Dendritic cell treated with granulocyte-macrophage colony-stimulating factor and Interleukin-4, amounts not matched to agents 40 ng/mL and 50 ng/mL, for 4 days (primary cell): ENCODE measurements around the gene PEMT.

Source experiments
- H3K27ac Mint-ChIP-seq: one replicate; pipeline ENCODE4 v1.8.0; 2022; ENCODE audit warnings: mild to moderate bottlenecking, mixed read lengths
- H3K27me3 Mint-ChIP-seq: one replicate; pipeline ENCODE4 v1.8.0; 2022; ENCODE audit warnings: mild to moderate bottlenecking, mixed read lengths
- H3K36me3 Mint-ChIP-seq: one replicate; pipeline ENCODE4 v1.8.0; 2022; ENCODE audit warnings: low read depth, mixed read lengths
- H3K4me1 Mint-ChIP-seq: one replicate; pipeline ENCODE4 v1.8.0; 2022; ENCODE audit warnings: low read depth, mixed read lengths
- H3K4me3 Mint-ChIP-seq: one replicate; pipeline ENCODE4 v1.8.0; 2022; ENCODE audit warnings: mild to moderate bottlenecking, moderate library complexity, mixed read lengths
- H3K9me3 Mint-ChIP-seq: one replicate; pipeline ENCODE4 v1.8.0; 2022; ENCODE audit warnings: mixed read lengths
- intact Hi-C: fragments of 100-400 bp; cut with micrococcal nuclease; formaldehyde crosslinking; loops from one replicate; pipeline ENCODE4 v1.15.0; 2022

PEMT gene

DNA sequence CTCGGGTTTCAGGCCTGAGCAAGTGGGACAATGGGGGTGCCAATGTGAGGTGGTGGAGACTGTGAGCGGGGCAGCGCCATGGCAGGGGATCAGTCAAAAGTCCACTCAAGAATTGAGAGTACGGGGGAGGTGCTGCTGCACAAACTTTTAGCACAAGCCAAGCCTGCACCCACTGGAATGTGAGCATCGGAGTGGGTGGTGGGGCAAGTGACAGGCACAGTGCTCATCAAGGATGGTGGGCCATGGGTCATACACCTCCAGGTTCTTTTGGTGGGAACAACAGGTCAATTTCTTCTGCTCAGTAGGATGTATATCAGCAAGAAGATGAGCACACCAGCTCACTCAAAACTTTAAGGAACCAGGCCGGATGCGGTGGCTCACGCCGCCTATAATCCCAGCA lies 32.4 kb upstream of the PEMT start:
- intact Hi-C loops, result no loop called here
- H3K4me1 Mint-ChIP-seq, result peaks cover 60% of the 10 kb centered on the region
- H3K36me3 Mint-ChIP-seq, result no peaks in the 10 kb centered on the region
- H3K4me3 Mint-ChIP-seq, result no peak overlapping the region
- H3K27me3 Mint-ChIP-seq, result peaks cover 4% of the 10 kb centered on the region
- peak overlapping the region; percentile 11 for H3K27ac Mint-ChIP-seq
- no peaks in the 10 kb centered on the region for H3K9me3 Mint-ChIP-seq

- H3K4me1 Mint-ChIP-seq, result peaks cover 46% of the 10 kb centered on the region
- H3K27me3 Mint-ChIP-seq, result peaks cover 1% of the 10 kb centered on the region
- intact Hi-C loops, result no loop called here
- H3K9me3 Mint-ChIP-seq, result no peaks in the 10 kb centered on the region
- no peaks in the 10 kb centered on the region for H3K36me3 Mint-ChIP-seq
- peak overlapping the region; percentile 35 for H3K27ac Mint-ChIP-seq
- H3K4me3 Mint-ChIP-seq, result no peak overlapping the region
Measured at GRCh38 chr17:17621254-17621653, 29.7 kb upstream of the PEMT start.

DNA sequence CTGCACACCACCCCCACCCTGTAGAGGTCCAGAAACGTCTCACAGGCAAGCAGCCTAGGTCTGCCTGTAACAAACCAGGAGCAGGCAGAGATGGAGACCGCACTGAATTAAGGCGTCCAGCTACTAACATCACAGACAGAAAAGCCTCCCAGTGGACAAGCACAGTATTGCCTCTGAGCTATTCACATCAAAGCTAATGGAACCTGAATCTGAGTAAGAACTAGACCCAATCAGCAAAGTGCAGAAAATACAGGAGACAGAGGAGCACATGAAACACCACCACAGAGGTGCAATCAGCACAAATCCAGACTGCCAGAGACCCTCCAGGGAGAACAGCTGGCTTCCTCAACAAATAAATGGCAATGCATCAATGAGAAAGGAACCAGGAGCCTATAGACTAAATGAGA lies 22.2 kb upstream of the PEMT start:
- intact Hi-C loops, result no loop called here
- Mint-ChIP-seq H3K27ac (no peak overlapping the region), H3K4me3 (no peak overlapping the region), H3K9me3 (no peaks in the 10 kb centered on the region), H3K36me3 (no peaks in the 10 kb centered on the region), H3K27me3 (no peaks in the 10 kb centered on the region), H3K4me1 (peaks cover 12% of the 10 kb centered on the region)

- Mint-ChIP-seq H3K27ac (no peak overlapping the region), H3K27me3 (no peaks in the 10 kb centered on the region), H3K36me3 (no peaks in the 10 kb centered on the region), H3K9me3 (no peaks in the 10 kb centered on the region), H3K4me1 (peaks cover 20% of the 10 kb centered on the region), H3K4me3 (no peak overlapping the region)
- intact Hi-C loops, result no loop called here
Measured at GRCh38 chr17:17612085-17613022, 20.8 kb upstream of the PEMT start.

DNA sequence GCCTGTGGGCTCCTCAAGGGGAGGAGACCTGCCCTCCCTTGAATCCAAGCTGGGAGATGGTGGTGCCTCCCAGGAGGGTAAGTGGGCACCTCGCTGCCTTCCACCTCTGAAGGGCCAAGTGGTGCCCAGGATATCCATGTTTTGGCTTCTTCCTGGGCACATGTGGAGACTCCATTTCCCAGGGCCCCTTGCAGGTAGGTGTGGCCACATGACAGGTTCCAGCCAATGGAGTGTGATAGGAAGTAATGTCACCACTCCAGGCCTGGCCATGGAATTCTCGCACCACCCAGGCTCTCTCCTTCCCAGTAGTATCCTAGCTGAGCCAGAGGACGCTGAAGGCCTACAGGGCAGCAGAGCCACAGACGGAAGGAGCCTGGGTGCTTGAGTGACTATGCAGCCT lies 17.6 kb upstream of the PEMT start:
- Mint-ChIP-seq H3K4me1 (peaks cover 47% of the 10 kb centered on the region), H3K36me3 (no peaks in the 10 kb centered on the region), H3K27me3 (no peaks in the 10 kb centered on the region), H3K4me3 (no peak overlapping the region), H3K27ac (no peak overlapping the region), H3K9me3 (no peaks in the 10 kb centered on the region)
- intact Hi-C loops, result no loop called here

DNA sequence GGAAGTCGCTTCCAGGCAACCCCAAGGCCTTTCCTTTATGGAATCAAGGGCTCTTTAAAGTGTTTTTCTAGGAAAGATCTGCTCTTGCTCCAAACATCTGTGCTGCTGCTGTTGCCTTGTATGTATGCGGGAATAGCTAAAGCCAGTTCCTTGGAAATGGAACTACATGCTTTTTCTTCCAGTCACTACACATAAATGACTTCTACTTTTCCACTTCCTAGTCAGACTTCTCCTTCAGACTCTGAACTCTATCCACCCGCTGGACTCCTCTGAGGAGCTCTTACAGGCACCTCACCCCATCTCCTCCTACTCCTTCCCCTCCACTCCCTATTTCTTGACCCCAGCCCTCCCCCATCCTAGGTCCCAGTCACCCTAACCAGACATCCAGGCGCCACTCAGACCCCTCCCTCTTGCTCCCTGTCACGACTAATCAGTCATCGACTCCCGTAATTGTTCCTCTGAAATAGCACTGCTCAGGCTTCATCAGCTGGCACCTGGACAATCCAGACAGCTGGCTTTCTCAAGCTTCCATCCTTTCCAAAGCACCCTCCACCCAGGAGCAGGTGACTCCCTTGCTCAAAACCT lies 15.0 kb upstream of the PEMT start:
- no peak overlapping the region for H3K4me3 Mint-ChIP-seq
- H3K27me3 Mint-ChIP-seq, result no peaks in the 10 kb centered on the region
- peak overlapping the region; percentile 82 for H3K27ac Mint-ChIP-seq
- H3K36me3 Mint-ChIP-seq, result no peaks in the 10 kb centered on the region
- intact Hi-C loops, result no loop called here
- no peaks in the 10 kb centered on the region for H3K9me3 Mint-ChIP-seq
- peaks cover 43% of the 10 kb centered on the region for H3K4me1 Mint-ChIP-seq

DNA sequence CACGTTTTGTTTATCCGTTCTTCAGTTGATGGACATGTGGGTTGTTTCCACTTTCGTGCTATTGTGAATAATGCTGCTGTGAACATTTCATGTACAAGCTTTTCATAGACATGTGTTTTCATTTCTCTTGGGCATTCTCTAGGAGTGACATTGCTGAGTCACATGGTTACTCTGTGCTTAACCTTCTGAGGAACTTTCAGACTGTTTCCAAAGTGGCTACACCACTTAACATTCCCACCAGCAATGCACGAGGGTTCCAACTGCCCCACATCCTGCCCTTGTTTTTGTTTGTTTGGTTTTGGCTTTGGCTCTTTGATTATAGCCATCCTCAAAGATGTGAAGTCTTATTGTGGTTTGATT lies 14.2 kb upstream of the PEMT start:
- intact Hi-C loops, result no loop called here
- H3K4me3 Mint-ChIP-seq, result no peak overlapping the region
- H3K36me3 Mint-ChIP-seq, result no peaks in the 10 kb centered on the region
- H3K27ac Mint-ChIP-seq, result peak overlapping the region; percentile 82
- no peaks in the 10 kb centered on the region for H3K9me3 Mint-ChIP-seq
- H3K4me1 Mint-ChIP-seq, result peaks cover 43% of the 10 kb centered on the region
- no peaks in the 10 kb centered on the region for H3K27me3 Mint-ChIP-seq

DNA sequence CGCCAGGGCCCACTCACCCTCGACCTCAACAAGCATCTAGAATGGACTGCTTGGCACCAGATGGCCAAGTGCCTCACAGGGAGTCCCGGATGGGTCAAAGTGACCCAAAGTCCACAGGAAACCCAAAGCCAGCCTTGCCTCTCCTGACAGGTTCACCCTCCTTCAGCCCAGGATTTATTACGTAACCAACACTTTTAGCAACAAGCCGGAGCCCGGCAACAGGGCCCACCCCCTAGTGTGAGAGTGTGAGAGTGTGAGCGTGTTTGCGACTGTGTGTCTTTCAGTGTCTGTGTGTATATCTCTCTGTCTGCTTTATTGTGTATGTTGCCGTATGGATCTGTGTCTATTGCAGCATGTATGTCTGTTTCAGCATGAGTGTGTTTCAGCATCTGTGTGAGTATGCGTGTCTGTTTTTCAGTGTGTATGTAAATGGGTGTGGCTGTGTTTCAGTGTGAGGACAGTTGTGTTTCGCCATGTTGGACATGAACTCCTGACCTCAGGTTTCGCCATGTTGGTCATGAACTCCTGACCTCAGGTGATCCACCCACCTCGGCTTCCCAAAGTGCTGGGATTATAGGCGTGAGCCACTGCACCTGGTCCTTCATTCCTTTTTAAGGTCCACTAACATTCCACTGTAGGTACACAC lies 13.7 kb upstream of the PEMT start:
- Mint-ChIP-seq H3K27me3 (no peaks in the 10 kb centered on the region), H3K27ac (peak overlapping the region; percentile 82), H3K4me1 (peaks cover 43% of the 10 kb centered on the region), H3K4me3 (no peak overlapping the region), H3K36me3 (no peaks in the 10 kb centered on the region), H3K9me3 (no peaks in the 10 kb centered on the region)
- intact Hi-C loops, result no loop called here

GRCh38 chr17:17603895-17604225 lies 12.4 kb upstream of the PEMT start:
- Mint-ChIP-seq H3K36me3 (no peaks in the 10 kb centered on the region), H3K4me3 (no peak overlapping the region), H3K9me3 (no peaks in the 10 kb centered on the region), H3K4me1 (peaks cover 41% of the 10 kb centered on the region), H3K27me3 (no peaks in the 10 kb centered on the region), H3K27ac (no peak overlapping the region)
- intact Hi-C loops, result no loop called here

DNA sequence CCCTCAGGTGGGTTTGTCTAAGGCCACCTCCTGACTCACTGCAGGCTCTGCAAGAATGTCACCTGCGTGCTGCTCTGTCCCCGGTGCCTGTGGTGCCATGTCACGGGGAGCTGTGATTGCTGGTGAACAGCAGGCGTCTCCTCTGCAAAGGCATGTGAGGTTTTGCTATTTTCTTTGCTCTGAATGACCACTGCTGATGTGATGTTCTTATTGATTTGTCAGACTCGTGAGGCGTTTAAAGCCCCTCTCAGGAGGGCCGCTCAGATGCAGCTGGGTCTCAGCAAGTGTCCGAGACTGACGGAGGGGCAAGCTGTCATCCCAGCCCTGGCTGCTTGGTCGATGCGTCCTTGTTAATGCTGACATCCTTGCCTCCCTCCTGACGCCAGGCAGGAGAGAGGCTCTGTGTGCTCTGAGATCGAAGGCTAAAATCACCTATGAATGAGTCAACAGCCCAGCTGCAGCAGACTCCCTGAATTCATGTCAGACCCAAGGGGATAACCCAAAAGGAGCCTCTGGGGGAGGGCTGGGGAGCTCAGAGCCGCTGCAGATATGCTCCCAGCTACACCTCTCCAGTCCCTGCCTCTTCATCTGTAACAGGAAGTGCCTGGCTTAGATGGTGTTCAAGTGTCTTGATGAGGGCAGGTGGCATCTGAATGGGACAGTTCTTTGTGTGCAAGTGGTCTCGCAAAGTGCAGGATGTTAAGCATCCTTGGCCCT lies 11.8 kb upstream of the PEMT start:
- no peaks in the 10 kb centered on the region for H3K9me3 Mint-ChIP-seq
- no peak overlapping the region for H3K27ac Mint-ChIP-seq
- peaks cover 38% of the 10 kb centered on the region for H3K4me1 Mint-ChIP-seq

DNA sequence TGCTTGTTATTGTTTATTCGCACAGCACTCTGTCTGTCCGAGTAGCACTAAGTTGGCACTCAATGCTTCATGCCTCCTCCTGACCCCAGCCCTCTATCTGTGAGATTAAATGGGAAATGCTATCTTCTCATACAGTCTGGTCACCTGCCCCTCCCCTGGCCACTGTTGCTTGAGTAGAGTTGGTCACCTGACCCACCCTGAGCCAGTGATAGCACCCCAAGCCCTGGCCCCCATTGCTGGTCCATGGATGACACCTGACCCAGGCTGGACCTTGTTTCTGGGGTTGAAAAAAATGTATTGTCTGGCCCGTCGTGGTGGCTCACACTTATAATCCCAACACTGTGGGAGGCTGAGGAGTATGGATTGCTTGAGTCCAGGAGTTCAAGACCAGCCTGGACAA lies 8.5 kb upstream of the PEMT start:
- intact Hi-C loops, result no loop called here
- H3K36me3 Mint-ChIP-seq, result no peaks in the 10 kb centered on the region
- H3K9me3 Mint-ChIP-seq, result no peaks in the 10 kb centered on the region
- H3K4me3 Mint-ChIP-seq, result no peak overlapping the region
- H3K4me1 Mint-ChIP-seq, result peaks cover 8% of the 10 kb centered on the region
- no peak overlapping the region for H3K27ac Mint-ChIP-seq
- no peaks in the 10 kb centered on the region for H3K27me3 Mint-ChIP-seq

More for the DNA sequence above, 11.8 kb upstream of the PEMT start:
- H3K4me3 Mint-ChIP-seq, result no peak overlapping the region
- H3K36me3 Mint-ChIP-seq, result no peaks in the 10 kb centered on the region
- intact Hi-C loops, result no loop called here
- H3K27me3 Mint-ChIP-seq, result no peaks in the 10 kb centered on the region

DNA sequence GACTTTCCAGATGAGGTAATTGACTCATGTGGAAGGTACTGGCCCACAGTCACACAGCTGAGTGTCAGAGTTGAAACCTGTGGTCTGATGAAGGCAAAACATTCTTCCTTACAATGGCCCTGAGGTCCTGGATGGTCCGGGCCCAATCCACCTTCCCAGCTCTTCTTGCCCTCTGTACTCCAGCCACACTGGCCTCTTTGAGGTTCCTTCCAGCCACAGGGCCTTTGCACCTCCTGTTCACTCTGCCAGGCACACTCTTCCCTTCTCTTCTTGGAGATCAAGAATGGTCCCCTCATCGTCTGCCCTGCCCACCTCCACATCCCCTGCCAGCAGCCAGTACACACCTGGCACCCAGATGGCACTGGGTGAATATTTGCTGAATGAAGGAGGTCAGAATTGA lies 6.5 kb upstream of the PEMT start:
- H3K27ac Mint-ChIP-seq, result no peak overlapping the region
- intact Hi-C loops, result no loop called here
- no peaks in the 10 kb centered on the region for H3K9me3 Mint-ChIP-seq
- H3K4me1 Mint-ChIP-seq, result peaks cover 1% of the 10 kb centered on the region
- H3K36me3 Mint-ChIP-seq, result no peaks in the 10 kb centered on the region
- no peak overlapping the region for H3K4me3 Mint-ChIP-seq
- H3K27me3 Mint-ChIP-seq, result no peaks in the 10 kb centered on the region

GRCh38 chr17:17595755-17596154 lies 4.2 kb upstream of the PEMT start:
- no peak overlapping the region for H3K4me3 Mint-ChIP-seq
- H3K36me3 Mint-ChIP-seq, result peaks cover 16% of the 10 kb centered on the region
- H3K4me1 Mint-ChIP-seq, result peaks cover 17% of the 10 kb centered on the region
- no peak overlapping the region for H3K27ac Mint-ChIP-seq
- H3K9me3 Mint-ChIP-seq, result no peaks in the 10 kb centered on the region
- intact Hi-C loops, result no loop called here
- no peaks in the 10 kb centered on the region for H3K27me3 Mint-ChIP-seq

- Mint-ChIP-seq H3K9me3 (no peaks in the 10 kb centered on the region), H3K27ac (peak overlapping the region; percentile 88), H3K4me3 (no peak overlapping the region), H3K4me1 (peaks cover 26% of the 10 kb centered on the region), H3K27me3 (no peaks in the 10 kb centered on the region), H3K36me3 (peaks cover 16% of the 10 kb centered on the region)
- intact Hi-C loops, result loop anchor here (5.0 kb wide), 2 partner anchors 49 to 96 kb away; partner anchors contain the start of gene RASD1
Measured at GRCh38 chr17:17593222-17593620, 1.7 kb upstream of the PEMT start.
